HG03064 (cell line): ENCODE results near the gene LRRFIP2.
"Not testable (repeated sequence)": the region's sequence is repeated elsewhere in the genome, so short reads cannot be mapped to it uniquely, and the experiment has no call there.

ENCODE experiments used
- ATAC-seq: cut with Tn5 transposase; IDR thresholded peaks from one replicate; pipeline ENCODE4 v1.9.1; 2021; ENCODE audit warnings: low read depth; ENCODE audit not compliant: unreplicated experiment

The LRRFIP2 gene

GRCh38 chr3:37147666-37148065, 26.7 kb downstream of the LRRFIP2 start:
- ATAC-seq = no peak

- ATAC-seq = not testable (repeated sequence)
Measured at GRCh38 chr3:37146927-37147326, 27.5 kb downstream of the LRRFIP2 start.

GRCh38 chr3:37145611-37146010, 28.8 kb downstream of the LRRFIP2 start:
- no peak for ATAC-seq

GRCh38 chr3:37144806-37145205, 29.6 kb downstream of the LRRFIP2 start:
- ATAC-seq = no peak

- no peak for ATAC-seq
Measured at GRCh38 chr3:37143821-37144220, 30.6 kb downstream of the LRRFIP2 start.

- no peak for ATAC-seq
Measured at GRCh38 chr3:37141676-37142075, 32.7 kb downstream of the LRRFIP2 start.

- no peak for ATAC-seq
Measured at GRCh38 chr3:37140899-37141541, 33.4 kb downstream of the LRRFIP2 start.

- no peak for ATAC-seq
Measured at GRCh38 chr3:37139567-37140052, 34.8 kb downstream of the LRRFIP2 start.

GRCh38 chr3:37138816-37139215, 35.6 kb downstream of the LRRFIP2 start:
- ATAC-seq = no peak

GRCh38 chr3:37137516-37137915, 36.9 kb downstream of the LRRFIP2 start:
- ATAC-seq = no peak

- no peak for ATAC-seq
Measured at GRCh38 chr3:37136067-37136466, 38.3 kb downstream of the LRRFIP2 start.

GRCh38 chr3:37135561-37135960, 38.8 kb downstream of the LRRFIP2 start:
- no peak for ATAC-seq

- ATAC-seq = no peak
Measured at GRCh38 chr3:37132334-37132733, 42.0 kb downstream of the LRRFIP2 start.

- ATAC-seq = no peak
Measured at GRCh38 chr3:37131860-37132144, 42.6 kb downstream of the LRRFIP2 start.

- no peak for ATAC-seq
Measured at GRCh38 chr3:37130984-37131859, 43.2 kb downstream of the LRRFIP2 start.

- no peak for ATAC-seq
Measured at GRCh38 chr3:37130448-37130847, 43.9 kb downstream of the LRRFIP2 start.

- no peak for ATAC-seq
Measured at GRCh38 chr3:37129871-37130270, 44.5 kb downstream of the LRRFIP2 start.

- no peak for ATAC-seq
Measured at GRCh38 chr3:37127340-37127739, 47.0 kb downstream of the LRRFIP2 start.

- no peak for ATAC-seq
Measured at GRCh38 chr3:37126856-37127255, 47.5 kb downstream of the LRRFIP2 start.

GRCh38 chr3:37125195-37126073, 48.9 kb downstream of the LRRFIP2 start:
- no peak for ATAC-seq

GRCh38 chr3:37124435-37124834, 49.9 kb downstream of the LRRFIP2 start:
- no peak for ATAC-seq
